NOMO-1 treated with dmso at 0.1 percent for 144 hours (cell line): ENCODE data around the gene CDC6.

Experiments
- DNase-seq: peaks from one replicate; lab custom pipeline; 2025; ENCODE audit not compliant: unreplicated experiment; lab: John Stamatoyannopoulos, UW

Gene CDC6

DNA sequence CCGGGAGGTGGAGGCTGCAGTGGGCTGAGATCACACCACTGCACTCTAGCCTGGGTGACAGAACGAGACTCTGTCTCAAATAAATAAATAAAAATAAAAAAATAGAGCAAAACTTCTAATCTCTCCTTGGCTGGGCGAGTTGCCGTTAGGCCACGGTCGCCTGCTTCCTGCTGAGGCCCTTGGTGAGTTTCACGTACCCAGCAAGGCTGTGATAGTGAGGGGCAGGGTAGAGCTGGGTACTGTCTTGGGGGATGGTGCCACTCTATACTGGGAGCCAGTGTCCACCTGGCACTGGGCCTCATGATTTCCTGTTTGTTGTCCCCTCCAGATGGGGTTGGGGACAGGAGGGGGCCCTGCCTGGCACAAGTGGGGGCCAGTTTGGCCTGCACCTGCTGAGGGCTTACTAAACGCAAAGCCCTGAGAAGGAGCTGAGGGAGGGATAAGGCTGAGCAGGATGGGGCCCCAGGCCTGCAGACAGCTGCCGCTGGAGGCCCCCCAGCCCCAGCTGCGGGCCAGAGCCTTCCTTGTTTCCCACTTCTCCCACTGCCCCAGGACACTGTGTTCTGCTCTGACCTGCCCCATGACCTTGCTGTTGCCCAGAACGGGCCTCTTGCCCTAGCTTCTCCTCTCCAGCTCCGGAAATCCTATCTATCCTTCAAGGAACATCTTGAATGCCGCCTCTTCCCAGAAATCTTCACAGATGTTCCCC is 51.4 kb downstream of the CDC6 start:
- DNase-seq, result no peak

DNA sequence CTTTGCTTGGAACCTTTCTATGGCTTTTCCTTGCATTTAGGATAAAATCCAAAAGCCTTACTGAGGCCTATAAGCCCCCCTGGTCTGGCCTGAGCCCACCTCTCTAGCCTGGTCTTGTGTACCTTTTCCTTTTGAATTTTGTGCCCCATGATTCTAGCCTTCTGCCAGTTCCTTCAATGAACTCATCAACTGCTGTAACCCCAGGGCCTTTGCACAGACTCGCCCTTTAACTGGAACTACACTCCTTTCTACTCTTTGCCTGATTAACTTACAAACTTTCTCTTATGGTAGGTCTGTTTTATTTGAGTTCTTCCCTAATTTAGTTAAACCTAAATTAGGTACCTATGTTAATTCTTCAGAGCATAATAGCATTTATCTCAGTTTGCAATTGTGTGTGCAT is 52.6 kb downstream of the CDC6 start:
- no peak for DNase-seq

- DNase-seq, result peak; percentile 74
These were observed 53.5 kb downstream of the CDC6 start for GRCh38 chr17:40340880-40341807.

DNA sequence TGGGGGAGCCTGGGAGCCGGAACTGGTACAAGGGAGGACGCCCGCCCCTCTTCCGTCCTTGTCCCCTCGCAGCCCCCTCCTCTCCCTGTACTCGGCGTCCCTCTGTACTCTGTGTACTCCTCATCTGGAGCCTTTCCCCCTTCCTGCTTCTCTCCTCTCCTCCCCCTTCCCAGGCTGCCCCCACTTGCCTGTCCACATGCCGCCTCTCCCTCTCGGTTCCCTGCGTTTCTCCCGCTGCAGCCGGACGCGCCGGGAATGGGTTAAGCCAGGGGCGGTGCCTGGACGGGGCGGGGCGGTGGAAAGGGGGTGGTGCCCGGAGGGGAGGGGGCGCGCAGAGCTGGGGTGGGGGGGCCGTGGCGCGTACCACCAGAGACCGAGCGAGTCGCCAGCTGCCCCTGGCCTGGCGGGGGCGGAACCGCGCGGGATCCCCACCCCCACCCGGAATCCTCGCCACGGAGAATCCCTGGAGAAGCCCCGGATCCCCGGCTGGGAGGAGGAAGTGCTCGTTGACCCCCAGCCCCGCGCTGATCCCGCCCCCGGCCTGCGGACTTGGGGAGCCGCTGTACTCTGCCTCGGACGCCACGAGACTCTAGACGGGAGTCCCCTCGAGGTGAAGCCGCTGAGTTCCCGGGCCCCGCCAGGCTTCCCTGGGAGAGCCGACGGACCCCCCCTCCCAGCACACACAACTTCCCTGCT is 54.3 kb downstream of the CDC6 start:
- DNase-seq, result no peak

DNA sequence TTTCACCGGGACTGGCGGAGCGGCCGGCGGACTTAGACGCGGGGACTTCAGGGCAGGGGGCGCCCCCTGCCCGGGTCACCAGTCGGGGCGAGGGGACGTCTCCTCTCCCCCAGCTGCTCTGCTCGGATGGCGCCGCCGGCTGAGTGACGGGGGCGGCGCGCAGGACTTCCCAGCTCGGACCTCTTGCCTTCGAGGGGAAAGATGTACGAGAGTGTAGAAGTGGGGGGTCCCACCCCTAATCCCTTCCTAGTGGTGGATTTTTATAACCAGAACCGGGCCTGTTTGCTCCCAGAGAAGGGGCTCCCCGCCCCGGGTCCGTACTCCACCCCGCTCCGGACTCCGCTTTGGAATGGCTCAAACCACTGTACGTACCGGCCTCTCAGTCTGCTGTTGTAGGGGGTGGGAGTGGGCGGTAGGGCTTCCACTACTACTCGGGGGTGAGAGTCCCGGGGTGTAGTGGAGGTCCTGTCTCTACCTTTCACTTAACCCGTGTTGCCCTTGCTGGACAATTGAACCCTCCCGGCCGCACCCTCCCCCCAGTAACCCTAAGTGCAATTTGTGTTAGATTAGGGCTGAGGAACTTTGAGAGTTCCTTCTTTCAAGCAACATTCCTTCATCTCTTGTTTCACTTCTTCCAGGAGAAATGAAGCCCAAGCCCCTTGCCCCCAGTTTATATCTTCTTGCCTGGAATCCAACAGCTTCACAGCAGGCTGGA is 55.0 kb downstream of the CDC6 start:
- DNase-seq, result no peak

GRCh38 chr17:40343219-40344119 is 55.8 kb downstream of the CDC6 start:
- DNase-seq, result no peak

DNA sequence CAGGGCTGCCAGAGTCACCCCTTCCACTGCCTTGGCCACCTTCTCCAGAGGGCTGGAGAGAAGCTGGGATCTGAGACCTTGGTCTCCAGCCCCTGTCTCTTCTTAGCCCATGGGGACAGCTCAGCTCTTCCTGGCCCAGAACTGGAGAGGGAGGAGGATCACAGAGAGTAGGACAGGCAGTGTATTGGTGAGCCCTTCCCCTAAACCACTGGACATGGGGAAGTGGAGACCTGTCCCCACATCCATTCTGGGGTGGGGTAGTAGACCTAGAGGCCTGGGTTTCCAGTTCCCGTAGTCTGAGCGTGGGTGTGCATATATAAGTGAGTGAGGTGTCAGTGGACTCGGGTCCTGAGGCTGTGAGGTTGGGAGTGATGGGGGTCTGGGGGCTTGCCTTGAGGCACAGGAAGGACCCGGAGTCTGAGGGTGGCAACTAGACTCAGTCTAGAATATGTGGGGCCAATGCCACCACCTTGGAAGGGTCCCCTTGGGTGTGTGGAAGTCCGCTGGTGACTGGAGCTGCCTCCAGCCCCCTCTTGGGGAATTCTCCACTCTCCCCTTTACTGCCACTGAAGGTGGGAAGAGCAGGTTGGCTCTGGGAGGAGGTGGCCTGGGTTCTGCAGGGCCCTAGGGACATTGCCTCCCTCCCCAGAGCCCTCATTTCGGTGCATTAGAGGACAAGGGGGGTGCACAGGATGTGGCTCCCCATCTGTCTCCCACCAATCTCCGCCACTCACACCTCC is 56.9 kb downstream of the CDC6 start:
- no peak for DNase-seq

DNA sequence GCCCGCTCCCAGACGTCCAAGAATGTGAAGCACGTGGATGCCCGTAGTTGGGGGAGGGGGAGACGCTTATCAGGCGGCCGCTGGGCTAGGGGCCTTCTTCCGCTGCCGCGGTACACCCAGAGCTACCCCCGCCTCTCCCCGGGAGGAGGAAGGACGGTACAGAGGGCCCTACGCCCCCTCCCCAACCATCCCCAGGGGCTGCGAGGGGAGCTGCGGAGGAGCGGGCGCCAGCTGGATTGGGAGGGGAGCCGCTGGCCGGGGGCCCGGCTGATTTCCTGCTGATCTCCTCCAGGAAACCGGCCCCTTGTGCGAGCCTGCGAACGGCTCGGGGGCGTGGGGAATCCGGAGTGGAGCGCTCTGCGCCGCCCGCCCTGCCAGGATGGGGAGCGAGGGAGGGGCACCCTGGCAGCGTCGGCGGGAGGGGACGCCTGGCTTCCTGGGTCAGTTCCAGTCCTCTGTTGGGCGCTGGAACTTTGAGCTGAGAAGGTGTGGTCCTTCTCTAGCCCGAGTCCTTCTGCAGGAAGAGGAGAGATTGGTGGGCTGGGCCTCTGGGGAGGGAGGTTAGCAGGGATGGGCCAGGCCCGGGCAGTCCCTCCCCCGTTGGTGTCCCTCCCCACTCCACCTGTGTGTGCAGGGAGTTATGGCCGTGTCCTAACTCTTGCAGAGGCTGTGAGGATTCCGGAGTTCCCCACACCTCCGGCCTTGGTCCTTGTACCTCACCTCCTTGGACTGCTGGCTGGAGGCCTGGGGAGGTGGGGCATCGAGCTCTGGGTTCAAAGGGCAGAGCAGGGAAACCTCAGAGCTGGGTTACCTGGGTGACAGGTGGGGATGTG is 57.7 kb downstream of the CDC6 start:
- no peak for DNase-seq

DNA sequence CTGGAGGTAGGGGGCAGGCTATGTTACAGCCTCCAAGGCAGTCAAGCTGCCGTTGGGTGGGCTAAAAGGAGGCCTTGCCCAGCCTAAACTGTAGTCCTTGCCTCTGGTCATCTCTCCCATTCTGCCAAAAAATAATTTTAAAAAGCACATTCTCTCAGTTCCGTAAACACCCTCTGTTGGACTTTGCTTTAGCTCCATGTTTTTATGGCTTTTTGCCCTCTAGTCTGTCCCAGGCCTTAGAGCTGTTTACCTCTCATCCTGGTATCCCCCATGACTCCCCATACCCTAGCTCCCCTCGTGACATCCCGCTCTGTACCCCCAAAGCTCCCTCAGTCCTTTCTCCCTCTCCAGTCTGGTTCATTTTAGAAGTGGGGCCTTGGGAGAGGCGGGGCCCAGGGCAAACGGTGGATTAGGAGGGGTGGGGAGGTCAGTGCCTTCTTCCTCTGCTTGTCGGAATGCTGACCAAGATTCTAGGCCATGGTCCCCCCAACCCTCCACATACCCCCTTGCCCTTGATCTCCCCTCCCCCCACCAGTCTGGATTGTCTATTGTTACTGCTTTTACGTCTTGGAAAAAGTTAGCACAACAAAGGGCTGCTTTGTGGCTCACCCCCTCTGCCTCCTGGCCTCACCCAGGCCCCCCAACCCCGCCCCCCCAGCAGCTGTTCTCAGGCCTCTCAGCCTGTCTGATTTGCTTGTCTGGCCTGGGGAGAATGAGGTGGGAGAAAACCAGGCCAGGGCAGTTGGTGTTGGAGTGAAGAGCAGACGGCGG is 58.5 kb downstream of the CDC6 start:
- no peak for DNase-seq

- no peak for DNase-seq
These were observed 59.1 kb downstream of the CDC6 start for GRCh38 chr17:40346765-40347158.

DNA sequence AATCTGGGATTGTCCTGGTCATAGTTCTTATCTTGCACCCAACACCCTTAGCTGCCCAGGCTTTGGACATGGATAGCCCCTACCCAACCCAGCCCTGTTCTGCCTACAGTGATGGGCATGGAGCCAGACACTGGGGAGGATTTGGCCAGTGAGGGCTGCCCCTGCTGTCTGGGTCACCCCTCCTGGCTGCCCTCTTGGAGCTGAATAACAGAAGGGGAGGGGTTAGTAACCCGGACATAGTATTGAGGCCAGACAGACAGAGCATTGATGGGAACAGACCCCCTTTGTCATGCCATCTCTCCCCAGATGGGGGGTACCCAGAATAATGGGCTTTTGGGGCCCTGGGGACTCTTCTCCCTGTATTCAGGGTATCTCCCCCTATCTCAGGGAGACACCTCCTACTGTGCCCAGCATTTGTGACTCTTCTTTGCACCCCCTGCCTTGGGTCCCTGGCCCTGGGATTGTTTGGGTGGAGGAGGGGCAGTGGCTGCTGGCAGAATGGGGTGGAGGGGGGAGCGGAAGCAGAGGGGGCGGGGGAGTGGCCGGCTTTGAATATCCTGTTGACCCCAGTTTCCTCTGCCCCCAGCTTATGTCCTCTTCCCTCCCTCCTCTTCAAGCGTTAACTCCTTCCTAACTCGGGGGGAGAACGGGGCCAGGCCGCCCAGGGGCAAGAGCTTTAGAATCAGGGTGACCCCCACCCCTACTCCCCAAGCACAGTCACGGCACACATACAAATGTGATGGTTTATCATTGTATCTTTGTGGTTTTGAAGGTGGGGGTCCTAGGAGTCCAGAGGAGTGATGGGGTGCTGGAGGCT is 59.8 kb downstream of the CDC6 start:
- DNase-seq, result no peak

GRCh38 chr17:40348136-40348504 is 60.4 kb downstream of the CDC6 start:
- DNase-seq, result no peak

GRCh38 chr17:40348562-40349476 is 61.1 kb downstream of the CDC6 start:
- no peak for DNase-seq

GRCh38 chr17:40349477-40349894 is 61.8 kb downstream of the CDC6 start:
- no peak for DNase-seq

DNA sequence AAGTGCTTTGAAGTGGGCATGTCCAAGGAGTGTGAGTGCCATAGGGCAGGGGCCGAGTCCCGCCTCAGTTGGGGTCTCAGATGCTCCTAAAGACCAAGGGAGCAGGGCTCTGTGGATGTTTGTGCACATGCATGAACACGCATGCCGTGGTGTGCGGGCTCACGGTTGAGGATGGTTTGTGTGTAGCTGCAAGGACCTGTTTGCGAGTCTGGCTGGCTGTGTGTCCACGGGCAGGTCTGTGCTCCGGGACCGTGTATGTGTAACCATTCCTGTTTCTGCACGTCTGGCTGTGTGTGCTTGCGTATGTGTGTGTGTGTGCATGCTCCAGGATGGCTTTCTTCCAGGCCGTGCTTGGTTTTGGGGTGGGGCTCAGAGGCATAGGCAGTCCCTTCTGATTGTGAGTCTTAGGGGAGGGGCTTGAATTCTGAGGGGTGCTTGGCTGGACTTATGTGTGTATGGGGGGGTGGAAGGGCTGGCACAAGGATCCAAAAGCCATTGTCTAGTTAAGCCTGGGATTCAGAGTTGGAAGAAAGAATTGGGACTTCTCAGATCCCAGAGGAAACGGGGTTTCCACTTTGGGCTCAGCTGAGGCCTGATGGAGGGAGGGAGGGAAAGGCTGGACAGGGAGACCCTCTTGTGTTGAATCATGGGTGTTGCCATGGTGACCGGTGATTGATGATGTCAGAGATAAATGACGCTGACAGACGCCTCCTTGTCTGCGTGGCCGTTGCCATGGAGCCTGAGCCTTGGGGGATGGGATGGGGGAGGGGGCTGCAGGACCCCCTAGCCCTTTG is 62.4 kb downstream of the CDC6 start:
- no peak for DNase-seq
